GM19463 (cell line): Measurements from ENCODE around the gene HLA-E.
A peak's percentile ranks its signal among the peaks of the same experiment; 100 is the strongest.
"Not testable (repeated sequence)": the region's sequence is repeated elsewhere in the genome, so short reads cannot be mapped to it uniquely, and the experiment has no call there.

Experiments used
- ATAC-seq: cut with Tn5 transposase; IDR thresholded peaks from one replicate; pipeline ENCODE4 v1.9.1; 2021; ENCODE audit warnings: mild to moderate bottlenecking, moderate library complexity; ENCODE audit not compliant: unreplicated experiment

Gene HLA-E

DNA sequence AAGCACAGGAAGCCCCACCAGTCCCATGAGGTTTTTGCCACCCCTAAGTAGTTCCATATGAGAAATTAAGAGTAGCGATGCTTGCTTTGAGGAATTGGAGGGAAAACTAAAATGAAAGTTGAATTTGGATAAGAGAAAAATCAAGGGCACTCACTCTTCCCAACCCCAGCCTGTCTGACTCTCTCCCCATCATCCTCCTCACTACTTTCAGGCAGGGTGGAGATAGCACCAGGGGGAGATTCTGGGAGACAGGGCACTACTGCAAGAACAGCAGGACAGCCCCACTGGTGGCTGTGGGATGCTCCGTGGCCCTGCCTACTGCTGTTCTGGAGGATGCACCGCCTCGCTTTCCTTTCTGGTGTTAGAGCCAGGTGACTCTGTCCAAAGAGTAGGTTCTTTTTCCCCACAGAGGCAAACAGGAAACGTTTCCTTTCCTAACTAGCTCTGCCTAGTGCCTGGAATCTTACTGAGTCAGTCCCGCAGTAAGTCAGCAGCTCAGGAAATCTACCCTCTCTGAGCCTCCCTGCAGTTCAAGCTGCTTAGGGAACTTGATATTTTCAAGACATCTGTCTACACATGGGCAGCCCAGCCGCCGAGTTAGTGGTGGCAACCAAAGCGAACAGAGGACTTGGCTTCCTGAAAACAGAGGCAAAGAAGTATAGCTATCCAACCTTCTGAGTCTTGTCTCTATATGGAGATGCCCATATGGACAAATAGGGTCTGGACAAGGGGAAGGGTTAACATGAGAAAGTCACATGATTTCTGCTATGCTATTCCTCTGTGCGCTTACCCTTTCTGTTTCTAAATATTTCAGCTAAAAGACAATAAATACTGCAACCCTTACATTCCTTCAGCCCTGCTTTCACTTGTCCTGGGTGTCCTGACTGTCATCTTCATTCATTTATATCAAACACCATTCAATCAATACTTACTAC lies 11.4 kb downstream of the HLA-E start:
- ATAC-seq, result no peak

- no peak for ATAC-seq
Measured at GRCh38 chr6:30507849-30508827, 18.8 kb downstream of the HLA-E start.

DNA sequence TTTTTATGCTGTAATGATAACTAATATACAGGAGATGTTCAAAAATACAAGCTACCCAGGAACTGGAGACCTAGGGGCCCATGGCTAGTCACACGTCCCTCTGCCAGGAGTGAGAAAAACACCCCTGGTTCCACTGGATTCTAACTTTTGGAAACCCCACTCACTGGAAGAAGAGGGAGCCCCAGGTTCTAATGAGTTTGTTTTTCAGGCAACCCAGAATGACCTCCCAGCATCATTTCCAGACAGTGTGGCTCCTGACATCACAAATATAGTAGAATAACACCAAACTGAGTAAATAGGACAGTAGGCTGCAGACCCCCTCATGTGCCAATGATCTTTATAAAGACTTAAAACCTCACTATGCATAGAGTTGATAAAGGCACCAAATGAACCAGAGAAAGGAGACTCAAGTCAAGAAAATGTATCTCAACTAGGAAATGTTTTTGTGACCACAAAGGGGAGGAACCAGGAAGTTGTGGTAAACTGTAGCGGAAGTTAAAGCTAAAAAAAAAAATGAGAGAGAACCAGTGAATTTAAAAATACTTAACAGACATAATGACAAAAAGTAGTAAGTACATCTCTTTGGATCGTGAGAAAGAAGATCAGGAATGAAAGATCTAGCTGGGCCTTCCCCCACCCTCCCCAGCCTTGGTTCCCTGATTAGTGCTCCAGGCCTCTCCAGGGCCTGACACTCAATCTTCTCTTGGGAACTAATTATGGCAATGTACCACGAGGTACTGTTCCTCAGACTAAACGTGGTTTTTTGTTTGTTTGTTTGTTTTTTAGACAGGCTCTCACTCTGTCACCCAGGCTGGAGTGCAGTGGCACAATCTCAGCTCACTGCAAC lies 19.8 kb downstream of the HLA-E start:
- ATAC-seq, result no peak

- ATAC-seq, result no peak
Measured at GRCh38 chr6:30510419-30511168, 21.3 kb downstream of the HLA-E start.

DNA sequence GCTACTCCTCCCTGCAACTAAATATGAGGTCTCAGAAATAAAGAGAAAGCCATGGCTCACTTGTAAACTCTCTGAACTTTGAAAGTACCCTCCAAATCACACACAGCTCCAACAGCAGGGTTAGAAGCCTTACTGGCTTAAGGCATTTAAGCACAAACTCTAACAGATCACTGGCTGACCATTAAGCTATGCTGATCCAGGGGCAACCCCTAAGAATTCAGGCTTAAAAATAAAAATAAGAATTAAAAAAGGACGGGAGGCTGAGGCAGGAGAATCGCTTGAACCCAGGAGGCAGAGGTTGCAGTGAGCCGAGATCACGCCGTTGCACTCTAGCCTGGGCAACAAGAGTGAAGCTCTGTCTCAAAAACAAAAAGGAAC lies 21.8 kb downstream of the HLA-E start:
- no peak for ATAC-seq

GRCh38 chr6:30513451-30513850 lies 24.1 kb downstream of the HLA-E start:
- no peak for ATAC-seq

DNA sequence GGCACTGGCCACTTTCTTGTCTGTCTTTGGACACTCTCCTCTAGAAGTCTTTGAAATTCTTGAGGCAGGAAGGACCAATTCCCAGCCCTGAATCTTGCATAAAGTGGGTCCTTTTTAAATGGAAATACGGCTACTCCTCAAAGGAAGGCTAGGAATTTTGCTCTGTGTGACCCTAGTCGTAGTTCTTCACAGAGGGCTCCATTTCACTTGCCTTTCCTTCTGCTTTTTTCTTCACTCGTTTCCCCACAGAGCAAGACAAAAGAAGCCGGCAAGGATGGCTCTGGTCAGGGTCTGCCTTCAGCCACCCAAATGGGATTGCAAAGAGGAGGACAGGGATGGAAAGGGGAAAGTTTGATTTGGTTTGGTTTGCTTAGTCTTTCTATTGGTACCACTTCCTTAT lies 25.8 kb downstream of the HLA-E start:
- ATAC-seq, result no peak

DNA sequence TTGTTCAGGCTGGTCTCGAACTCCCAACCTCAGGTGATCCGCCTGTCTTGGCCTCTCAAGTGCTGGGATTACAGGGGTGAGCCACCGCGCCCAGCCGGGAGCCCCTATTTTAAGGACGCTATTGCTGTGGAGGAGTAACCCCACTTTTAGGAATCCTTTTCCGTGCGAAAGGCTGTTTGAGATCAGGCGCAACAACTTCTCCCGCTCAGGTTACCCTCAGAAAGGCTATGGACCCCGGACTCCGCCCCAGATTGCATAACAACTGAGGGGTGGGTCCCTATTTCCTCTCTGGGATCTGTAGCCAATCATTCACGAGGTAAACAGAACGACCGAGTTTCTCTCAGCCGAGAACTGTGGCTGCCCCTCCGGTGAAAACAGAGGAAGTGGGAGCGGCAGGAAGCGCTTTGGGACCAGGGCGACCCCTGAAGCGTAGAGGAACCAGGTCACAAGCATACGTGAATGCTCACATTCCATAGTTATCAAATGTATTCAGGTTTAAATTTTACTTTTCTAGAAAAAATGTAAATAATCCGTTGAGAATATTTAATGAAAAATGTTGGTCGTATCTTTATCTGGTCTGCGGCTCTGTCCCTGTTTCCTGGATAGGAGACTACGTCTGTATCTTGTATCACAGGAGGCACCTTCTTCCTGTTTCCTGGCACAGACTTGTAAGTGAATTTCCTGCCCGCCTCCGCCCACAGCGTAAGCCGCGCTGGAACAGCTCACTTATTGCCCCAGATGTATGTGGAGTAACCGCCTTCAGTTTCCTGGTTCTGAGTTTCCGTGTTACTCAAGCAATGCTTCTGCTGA lies 26.8 kb downstream of the HLA-E start:
- peak; percentile 69 for ATAC-seq

DNA sequence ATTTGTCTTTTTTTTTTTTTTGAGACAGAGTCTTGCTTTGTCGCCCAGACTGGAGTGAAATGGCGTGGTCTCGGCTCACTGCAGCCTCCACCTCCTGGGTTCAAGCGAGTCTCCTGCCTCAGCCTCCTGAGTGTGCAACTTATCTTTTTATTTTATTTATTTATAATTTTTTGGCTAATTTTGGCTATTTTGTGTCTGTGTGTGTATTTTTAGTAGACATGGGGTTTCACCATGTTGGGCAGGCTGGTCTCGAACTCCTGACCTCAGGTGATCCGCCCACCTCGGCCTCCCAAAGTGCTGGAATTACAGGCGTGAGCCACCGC lies 27.4 kb downstream of the HLA-E start:
- ATAC-seq, result not testable (repeated sequence)

- ATAC-seq, result not testable (repeated sequence)
Measured at GRCh38 chr6:30517767-30518504, 28.6 kb downstream of the HLA-E start.

- ATAC-seq, result not testable (repeated sequence)
Measured at GRCh38 chr6:30518505-30519145, 29.3 kb downstream of the HLA-E start.

- ATAC-seq, result no peak
Measured at GRCh38 chr6:30520522-30520921, 31.2 kb downstream of the HLA-E start.

DNA sequence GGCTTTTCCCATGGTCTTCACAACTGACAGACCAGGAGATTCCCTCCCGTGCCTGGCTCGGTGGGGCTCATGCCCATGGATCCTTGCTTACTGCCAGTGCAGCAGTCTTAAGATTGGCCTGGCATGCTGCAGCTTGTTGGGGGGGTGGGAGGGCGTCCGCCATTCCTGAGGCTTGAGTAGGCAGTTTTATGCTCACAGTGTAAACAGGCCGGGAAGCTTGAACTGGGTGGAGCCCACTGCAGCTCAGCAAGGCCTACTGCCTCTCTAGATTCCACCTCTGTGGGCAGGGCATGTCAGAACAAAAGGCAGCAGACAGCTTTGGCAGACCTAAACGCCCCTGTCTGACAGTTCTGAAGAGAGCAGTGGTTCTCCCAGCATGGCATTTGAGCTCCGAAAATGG lies 31.8 kb downstream of the HLA-E start:
- not testable (repeated sequence) for ATAC-seq

GRCh38 chr6:30521952-30522351 lies 32.6 kb downstream of the HLA-E start:
- not testable (repeated sequence) for ATAC-seq

DNA sequence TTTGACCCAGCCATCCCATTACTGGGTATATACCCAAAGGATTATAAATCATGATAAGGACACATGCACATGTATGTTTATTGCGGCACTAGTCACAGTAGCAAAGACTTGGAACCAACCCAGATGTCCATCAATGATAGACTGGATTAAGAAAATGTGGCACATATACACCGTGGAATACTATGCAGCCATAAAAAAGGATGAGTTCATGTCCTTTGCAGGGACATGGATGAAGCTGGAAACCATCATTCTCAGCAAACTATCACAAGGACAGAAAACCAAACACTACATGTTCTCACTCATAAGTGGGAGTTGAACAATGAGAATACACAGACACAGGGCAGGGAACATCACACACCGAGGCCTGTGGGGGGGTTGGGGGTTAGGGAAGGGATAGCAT lies 37.1 kb downstream of the HLA-E start:
- ATAC-seq, result not testable (repeated sequence)

DNA sequence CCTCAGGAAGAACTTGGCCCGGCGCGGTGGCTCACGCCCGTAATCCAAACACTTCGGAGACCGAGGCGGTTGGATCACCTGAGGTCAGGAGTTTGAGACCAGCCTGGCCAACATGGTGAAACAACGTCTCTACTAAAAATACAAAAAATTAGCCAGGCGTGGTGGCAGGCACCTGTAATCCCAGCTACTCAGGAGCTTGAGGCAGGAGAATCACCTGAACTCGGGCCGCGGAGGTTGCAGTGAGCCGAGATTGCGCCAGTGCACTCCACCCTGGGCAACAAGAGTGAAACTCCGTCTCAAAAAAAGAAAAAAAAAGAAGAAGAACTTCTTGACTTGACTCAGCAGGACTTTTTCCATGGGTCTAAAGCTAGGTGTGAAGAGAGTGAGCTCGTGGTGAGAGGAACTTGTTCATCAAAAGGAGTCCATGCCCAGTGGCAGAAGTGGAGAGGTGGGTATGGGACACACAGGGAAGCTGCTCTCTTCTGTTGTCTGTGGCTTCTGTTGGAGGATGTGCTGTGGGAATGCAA lies 40.1 kb downstream of the HLA-E start:
- ATAC-seq, result not testable (repeated sequence)

DNA sequence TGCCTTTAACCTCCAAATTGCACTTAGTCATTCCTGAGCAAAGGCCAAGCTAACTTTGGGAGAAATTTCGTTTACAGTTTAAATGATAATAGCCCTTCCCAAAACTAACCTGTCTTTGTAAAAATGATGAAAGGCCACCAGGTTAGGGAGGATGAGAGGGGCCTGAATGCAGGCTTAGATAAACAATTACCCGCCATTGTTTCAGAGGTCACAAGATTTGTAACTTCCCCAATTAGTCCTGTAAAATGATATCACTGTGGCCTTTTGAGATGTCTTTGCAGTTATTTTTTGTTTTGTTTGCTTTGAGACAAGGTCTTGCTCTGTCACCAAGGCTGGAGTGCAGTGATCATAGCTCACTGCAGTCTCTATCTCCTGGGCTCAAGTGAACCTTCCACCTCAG lies 40.7 kb downstream of the HLA-E start:
- ATAC-seq, result no peak
